ENCODE results near the gene ITGA1. TPM values are rescaled to one million over a fixed set of nuclear protein-coding genes. Genes with fewer than 3 reads are reported as not detected.
A peak's percentile ranks its signal among the peaks of the same experiment; 100 is the strongest.

Gene ITGA1
- total and polyA plus RNA-seq, 2 donors from 2014 or later: 13.3 to 65.6 TPM

- H3K4me3 ChIP-seq (ENCODE audit: low read length in 3 of 3): peak overlapping the region; percentile 80 to 96 (median 90)
- H3K27me3 ChIP-seq (ENCODE audit: control insufficient read depth, insufficient read depth, low read length): no peaks in the 10 kb centered on the region
- no peak for DNase-seq
- intact Hi-C loops (cut with DNase I): no loop called here
- H3K9ac ChIP-seq (ENCODE audit: low read length in 3 of 3): peak overlapping the region in 1 of 3 donors; percentile 87
- H3K27ac ChIP-seq (ENCODE audit: low read depth in 2 of 2, low read length in 2 of 2): peak overlapping the region; percentile 17 to 68
- no peaks in the 10 kb centered on the region for H3K9me3 ChIP-seq (ENCODE audit: control insufficient read depth in 2 of 3, insufficient read depth in 1 of 3, low read length in 3 of 3)
- H3K4me1 ChIP-seq (ENCODE audit: control insufficient read depth in 2 of 3, insufficient read depth in 2 of 3, low read depth in 1 of 3, low read length in 3 of 3): peaks cover 9 to 29% (median 19%) of the 10 kb centered on the region in 3 donors
- no peak for TF ChIP-seq CTCF (IDR thresholded peaks at IDR 0.05; ENCODE audit: borderline replicate concordance, extremely low read depth, insufficient read depth)
- no peak for FAIRE-seq
- peaks cover 3 to 16% (median 6%) of the 10 kb centered on the region in 3 donors for H3K36me3 ChIP-seq (ENCODE audit: control insufficient read depth in 2 of 3, insufficient read depth in 3 of 3, low read length in 3 of 3)
Measured at GRCh38 chr5:52802272-52802973, 14.7 kb downstream of the ITGA1 start.

GRCh38 chr5:52802974-52803336 is 15.2 kb downstream of the ITGA1 start:
- no peaks in the 10 kb centered on the region for H3K27me3 ChIP-seq (ENCODE audit: control insufficient read depth, insufficient read depth, low read length)

GRCh38 chr5:52804387-52804791 is 16.7 kb downstream of the ITGA1 start:
- intact Hi-C loops (cut with DNase I): no loop called here
- Histone ChIP-seq H3K9me3 (ENCODE audit: control insufficient read depth in 2 of 3, insufficient read depth in 1 of 3, low read length in 3 of 3) (no peaks in the 10 kb centered on the region), H3K36me3 (ENCODE audit: control insufficient read depth in 2 of 3, insufficient read depth in 3 of 3, low read length in 3 of 3) (peaks cover 3 to 16% (median 6%) of the 10 kb centered on the region in 3 donors), H3K9ac (ENCODE audit: low read length in 3 of 3) (peak overlapping the region in 1 of 3 donors; percentile 45), H3K27me3 (ENCODE audit: control insufficient read depth, insufficient read depth, low read length) (no peaks in the 10 kb centered on the region), H3K4me1 (ENCODE audit: control insufficient read depth in 2 of 3, insufficient read depth in 2 of 3, low read depth in 1 of 3, low read length in 3 of 3) (peaks cover 2 to 32% (median 16%) of the 10 kb centered on the region in 3 donors), H3K27ac (ENCODE audit: low read depth in 2 of 2, low read length in 2 of 2) (peak overlapping the region; percentile 22 to 29), H3K4me3 (ENCODE audit: low read length in 3 of 3) (peak overlapping the region; percentile 10 to 28 (median 19))
- TF ChIP-seq CTCF (IDR thresholded peaks at IDR 0.05; ENCODE audit: borderline replicate concordance, extremely low read depth, insufficient read depth): no peak
- FAIRE-seq: no peak
- DNase-seq: no peak

More at GRCh38 chr5:52802974-52803336, 15.2 kb downstream of the ITGA1 start:
- H3K27ac ChIP-seq (ENCODE audit: low read depth in 2 of 2, low read length in 2 of 2): no peak overlapping the region
- peaks cover 3 to 16% (median 6%) of the 10 kb centered on the region in 3 donors for H3K36me3 ChIP-seq (ENCODE audit: control insufficient read depth in 2 of 3, insufficient read depth in 3 of 3, low read length in 3 of 3)
- FAIRE-seq (no peak), DNase-seq (no peak)
- H3K9ac ChIP-seq (ENCODE audit: low read length in 3 of 3): peak overlapping the region in 2 of 3 donors; percentile 40 to 53
- intact Hi-C loops (cut with DNase I): no loop called here
- H3K4me1 ChIP-seq (ENCODE audit: control insufficient read depth in 2 of 3, insufficient read depth in 2 of 3, low read depth in 1 of 3, low read length in 3 of 3): peaks cover 7 to 25% (median 19%) of the 10 kb centered on the region in 3 donors
- no peaks in the 10 kb centered on the region for H3K9me3 ChIP-seq (ENCODE audit: control insufficient read depth in 2 of 3, insufficient read depth in 1 of 3, low read length in 3 of 3)
- no peak for TF ChIP-seq CTCF (IDR thresholded peaks at IDR 0.05; ENCODE audit: borderline replicate concordance, extremely low read depth, insufficient read depth)
- H3K4me3 ChIP-seq (ENCODE audit: low read length in 3 of 3): peak overlapping the region; percentile 80 to 96 (median 90)
